Measurements from ENCODE around the gene ANO8.

The ANO8 gene

DNA sequence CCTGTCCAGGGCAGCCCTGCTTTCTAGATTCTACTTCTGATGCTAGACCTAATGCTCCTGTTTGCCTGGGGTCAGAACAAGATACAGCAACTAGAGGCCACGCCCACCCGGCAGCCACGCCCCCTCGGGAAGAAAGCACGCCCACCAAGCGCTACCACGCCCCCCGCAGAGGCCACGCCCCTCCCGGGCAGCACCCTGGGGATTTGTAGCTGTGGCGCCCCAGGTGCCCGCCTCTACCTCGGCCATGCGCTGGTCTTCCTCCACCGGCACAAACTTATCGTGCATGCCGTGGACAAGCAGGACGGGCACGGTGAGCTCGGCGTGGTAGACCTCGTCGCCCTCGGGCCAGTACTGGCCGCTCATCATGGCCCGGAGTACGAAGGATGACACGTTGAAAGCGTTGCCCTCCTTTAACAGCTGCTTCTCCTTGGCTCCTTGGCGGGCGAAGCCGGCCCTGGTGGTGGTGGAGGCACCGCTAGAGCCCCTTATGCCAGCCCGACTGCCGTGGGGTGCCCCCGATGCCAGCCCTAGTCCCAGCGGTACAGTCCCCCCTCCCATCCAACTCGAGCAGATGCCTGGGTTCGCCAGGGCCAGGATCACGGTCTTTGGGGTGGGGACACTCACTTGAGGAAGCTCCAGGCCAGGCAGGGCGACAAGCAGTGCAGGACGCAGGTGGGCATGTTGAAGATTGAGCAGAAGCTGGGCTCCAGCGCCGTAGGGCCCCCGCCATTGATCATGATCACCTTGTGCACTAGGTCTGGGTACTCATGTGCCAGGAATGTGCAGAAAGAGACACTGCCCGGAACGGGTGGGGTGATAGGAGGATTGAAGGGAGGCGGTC, 40.4 kb downstream of the ANO8 start:
- ChIA-PET POLR2A (interaction anchor here (1.5 kb wide), 1 partner anchor 11 kb away, joined by 4 read pairs; the partner anchor contains the start of gene MRPL34), CTCF (no interaction called here)
- TF ChIP-seq SUZ12 (IDR thresholded peaks at IDR 0.05) (no peak), FOXK2 (IDR thresholded peaks at IDR 0.05) (no peak), NFRKB (IDR thresholded peaks at IDR 0.05) (no peak), SP1 (IDR thresholded peaks at IDR 0.05) (no peak; the same call in 1 of the 2 replicates), BHLHE40 (IDR thresholded peaks at IDR 0.05; ENCODE audit: borderline replicate concordance) (no peak), TARDBP (IDR thresholded peaks at IDR 0.05) (no peak), ELF4 (IDR thresholded peaks at IDR 0.05) (no peak), HDGF (IDR thresholded peaks at IDR 0.05; ENCODE audit: borderline replicate concordance) (0 out of 2 replicates have a peak, but pooled peaks have one; percentile 82)
- peak; percentile 91 for DNase-seq (ENCODE audit: extremely low spot score)

DNA sequence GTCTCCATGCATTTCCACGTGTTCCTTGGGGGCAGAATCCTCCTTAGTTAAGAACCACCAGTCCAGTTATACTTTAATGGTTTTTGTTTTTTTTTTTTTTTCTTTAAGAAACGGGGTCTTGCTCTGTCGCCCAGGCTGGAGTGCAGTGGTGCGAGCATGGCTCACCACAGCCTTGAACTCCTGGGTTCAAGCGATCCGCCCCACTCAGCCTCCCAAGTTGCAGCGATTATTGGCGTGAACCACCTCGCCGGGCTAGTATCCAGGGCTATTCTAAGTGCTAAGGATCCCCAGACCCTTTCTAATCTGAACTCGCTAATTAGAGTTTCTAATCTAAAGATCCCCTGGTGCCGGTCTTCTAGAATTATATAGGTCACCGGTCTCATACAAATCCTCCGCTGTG, 41.0 kb downstream of the ANO8 start:
- ChIA-PET CTCF (interaction anchor here (0.8 to 1.3 kb wide), 3 partner anchors 13 to 39 kb away, joined by 4 to 10 read pairs (median 5); no protein-coding TSS in a partner anchor), POLR2A (interaction anchor here (1.0 to 2.2 kb wide), 6 partner anchors 12 to 45 kb away, joined by 3 to 14 read pairs (median 6); partner anchors contain the start of genes DDA1, GTPBP3 and MRPL34)
- TF ChIP-seq, protein P1, sequence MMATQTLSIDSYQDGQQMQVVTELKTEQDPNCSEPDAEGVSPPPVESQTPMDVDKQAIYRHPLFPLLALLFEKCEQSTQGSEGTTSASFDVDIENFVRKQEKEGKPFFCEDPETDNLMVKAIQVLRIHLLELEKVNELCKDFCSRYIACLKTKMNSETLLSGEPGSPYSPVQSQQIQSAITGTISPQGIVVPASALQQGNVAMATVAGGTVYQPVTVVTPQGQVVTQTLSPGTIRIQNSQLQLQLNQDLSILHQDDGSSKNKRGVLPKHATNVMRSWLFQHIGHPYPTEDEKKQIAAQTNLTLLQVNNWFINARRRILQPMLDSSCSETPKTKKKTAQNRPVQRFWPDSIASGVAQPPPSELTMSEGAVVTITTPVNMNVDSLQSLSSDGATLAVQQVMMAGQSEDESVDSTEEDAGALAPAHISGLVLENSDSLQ (IDR thresholded peaks at IDR 0.05), result no peak
- no peak for TF ChIP-seq ARNT (IDR thresholded peaks at IDR 0.05)
- no peak for TF ChIP-seq NFRKB (IDR thresholded peaks at IDR 0.05)
- DNase-seq (ENCODE audit: extremely low spot score), result no peak

DNA sequence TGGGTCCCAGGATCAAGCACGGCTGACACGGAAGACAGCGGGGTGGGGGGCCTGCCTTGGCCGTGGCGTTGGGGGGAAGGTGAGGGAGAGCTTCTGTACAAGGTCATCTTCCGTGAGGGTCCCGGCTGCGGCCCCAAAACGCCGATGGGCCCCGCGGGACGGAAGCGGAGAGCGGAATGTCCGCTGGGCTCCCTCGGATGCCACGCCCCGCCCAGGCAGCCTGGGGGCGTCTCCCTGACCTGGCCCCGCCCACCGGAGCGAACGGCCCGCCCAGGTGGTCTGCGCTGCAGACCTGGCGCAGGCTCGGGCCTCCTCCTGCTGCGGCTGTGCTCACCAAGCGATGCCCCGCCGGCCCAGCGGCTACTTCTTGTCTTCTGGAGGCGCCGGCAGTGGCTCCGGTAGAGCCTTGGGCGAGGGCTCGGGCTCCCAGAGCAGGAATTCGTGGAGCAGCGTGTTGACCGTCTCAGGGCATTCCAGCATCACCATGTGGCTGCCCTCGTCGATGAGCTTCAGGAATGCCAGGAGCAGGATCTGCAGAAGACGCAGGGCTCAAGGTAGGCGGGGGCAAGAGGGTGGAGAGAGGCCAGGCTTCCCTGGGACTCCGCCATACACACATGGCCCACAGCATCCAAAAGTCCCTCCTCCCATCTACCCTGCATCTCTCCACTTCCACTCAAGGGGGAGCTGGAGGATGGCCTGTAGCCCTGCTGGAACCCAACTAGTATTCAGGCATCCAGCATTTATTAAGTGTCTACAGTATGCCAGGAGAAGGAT, 42.2 kb downstream of the ANO8 start:
- peak; percentile 94 for DNase-seq (ENCODE audit: extremely low spot score)
- CTCF ChIA-PET, result interaction anchor here (0.6 to 1.3 kb wide), 8 partner anchors 11 to 274 kb away, joined by 3 to 11 read pairs (median 6); partner anchors contain the start of gene ABHD8
- POLR2A ChIA-PET, result interaction anchor here (0.6 to 2.2 kb wide), 14 partner anchors 11 to 144 kb away, joined by 3 to 14 read pairs (median 4); partner anchors contain the start of genes ABHD8, ANO8, DDA1 and GTPBP3
- TF ChIP-seq CTBP1 (IDR thresholded peaks at IDR 0.05; ENCODE audit: borderline replicate concordance), result no peak
- peak; percentile 82 for TF ChIP-seq L3MBTL2 (conservative IDR thresholded peaks at IDR 0.05)
- peak; percentile 49; the same call in 1 of the 2 replicates for TF ChIP-seq ELF4 (IDR thresholded peaks at IDR 0.05)

DNA sequence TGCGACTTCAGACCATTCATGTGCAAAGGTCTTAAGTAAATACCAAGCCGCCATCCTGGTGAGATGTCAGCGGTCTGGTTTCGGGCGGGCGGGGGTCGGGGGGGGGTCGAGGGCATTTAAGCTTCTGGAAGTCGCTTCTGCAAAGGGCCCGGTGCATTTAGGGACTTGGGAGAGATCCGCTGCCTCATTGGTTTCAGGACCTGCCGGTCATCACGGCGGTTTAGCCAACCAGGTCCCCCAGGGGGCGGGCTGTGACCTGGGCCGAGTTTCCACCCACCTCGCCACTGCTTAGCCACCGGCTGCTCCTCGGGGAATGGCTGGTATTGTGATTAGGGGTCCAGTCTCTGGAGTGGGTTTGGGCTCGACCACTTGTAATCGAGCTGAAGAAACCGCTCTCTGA, 45.2 kb downstream of the ANO8 start:
- POLR2A ChIA-PET, result interaction anchor here (0.8 to 2.1 kb wide), 5 partner anchors 16 to 74 kb away, joined by 3 to 9 read pairs (median 4); partner anchors contain the start of genes BABAM1, MRPL34 and USE1
- DNase-seq (ENCODE audit: extremely low spot score), result peak; percentile 91
- CTCF ChIA-PET, result interaction anchor here (1.8 kb wide), 1 partner anchor 23 kb away, joined by 5 read pairs; the partner anchor contains the start of gene BABAM1

DNA sequence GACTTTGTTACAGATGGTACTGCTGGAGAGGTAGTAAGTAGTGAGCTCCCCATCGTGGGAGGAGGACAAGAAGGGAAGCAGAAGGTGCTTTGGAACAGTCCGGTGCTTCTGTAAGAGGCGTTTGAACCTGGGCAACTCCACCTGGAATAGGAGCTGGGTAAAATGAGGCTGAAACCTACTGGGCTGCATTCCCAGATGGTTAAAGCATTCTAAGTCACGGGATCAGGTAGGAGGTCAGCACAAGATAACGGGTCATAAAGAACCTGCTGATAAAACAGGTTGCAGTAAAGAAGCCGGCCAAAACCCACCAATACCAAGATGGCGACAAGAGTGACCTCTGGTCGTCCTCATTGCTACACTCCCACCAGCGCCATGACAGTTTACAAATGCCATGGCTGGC, 47.9 kb downstream of the ANO8 start:
- TF ChIP-seq ZNF384 (IDR thresholded peaks at IDR 0.05) (no peak), NFRKB (IDR thresholded peaks at IDR 0.05) (no peak), TARDBP (IDR thresholded peaks at IDR 0.05) (no peak), L3MBTL2 (conservative IDR thresholded peaks at IDR 0.05) (no peak)
- CTCF ChIA-PET, result no interaction called here
- POLR2A ChIA-PET, result interaction anchor here (1.4 kb wide), 1 partner anchor 20 kb away, joined by 3 read pairs; the partner anchor contains the start of gene BABAM1
- no peak for DNase-seq (ENCODE audit: extremely low spot score)

More for the DNA sequence above, 45.2 kb downstream of the ANO8 start:
- TF ChIP-seq, protein P1 (IDR thresholded peaks at IDR 0.05), result peak; percentile 98
- TF ChIP-seq SP1 (IDR thresholded peaks at IDR 0.05), result no peak

DNA sequence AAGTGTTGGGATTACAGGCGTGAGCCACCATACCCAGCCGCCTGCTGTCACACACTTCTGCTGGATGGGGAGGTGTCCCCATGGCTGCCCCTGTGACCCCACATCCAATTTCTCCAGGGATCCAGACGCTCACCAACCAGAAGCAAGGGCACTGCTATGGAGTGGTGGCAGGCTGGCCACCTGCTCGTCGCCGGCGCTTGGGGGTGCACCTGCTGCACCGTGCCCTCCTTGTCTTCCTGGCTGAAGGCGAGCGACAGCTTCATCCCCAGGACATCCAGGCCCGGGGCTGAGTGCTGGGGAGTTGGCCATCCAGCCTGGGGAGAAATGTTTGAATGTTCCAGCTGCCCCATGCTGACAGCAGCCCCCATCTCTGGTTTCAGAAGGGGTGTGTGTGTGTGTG, 48.4 kb downstream of the ANO8 start:
- DNase-seq (ENCODE audit: extremely low spot score), result no peak
- CTCF ChIA-PET, result no interaction called here
- POLR2A ChIA-PET, result interaction anchor here (1.4 kb wide), 1 partner anchor 19 kb away, joined by 3 read pairs; the partner anchor contains the start of gene BABAM1
- TF ChIP-seq HDGF (IDR thresholded peaks at IDR 0.05; ENCODE audit: borderline replicate concordance), result no peak
- no peak for TF ChIP-seq L3MBTL2 (conservative IDR thresholded peaks at IDR 0.05)
- TF ChIP-seq LEF1 (IDR thresholded peaks at IDR 0.05; ENCODE audit: borderline replicate concordance), result no peak
- TF ChIP-seq TARDBP (IDR thresholded peaks at IDR 0.05), result no peak
- no peak for TF ChIP-seq FOXK2 (IDR thresholded peaks at IDR 0.05)

DNA sequence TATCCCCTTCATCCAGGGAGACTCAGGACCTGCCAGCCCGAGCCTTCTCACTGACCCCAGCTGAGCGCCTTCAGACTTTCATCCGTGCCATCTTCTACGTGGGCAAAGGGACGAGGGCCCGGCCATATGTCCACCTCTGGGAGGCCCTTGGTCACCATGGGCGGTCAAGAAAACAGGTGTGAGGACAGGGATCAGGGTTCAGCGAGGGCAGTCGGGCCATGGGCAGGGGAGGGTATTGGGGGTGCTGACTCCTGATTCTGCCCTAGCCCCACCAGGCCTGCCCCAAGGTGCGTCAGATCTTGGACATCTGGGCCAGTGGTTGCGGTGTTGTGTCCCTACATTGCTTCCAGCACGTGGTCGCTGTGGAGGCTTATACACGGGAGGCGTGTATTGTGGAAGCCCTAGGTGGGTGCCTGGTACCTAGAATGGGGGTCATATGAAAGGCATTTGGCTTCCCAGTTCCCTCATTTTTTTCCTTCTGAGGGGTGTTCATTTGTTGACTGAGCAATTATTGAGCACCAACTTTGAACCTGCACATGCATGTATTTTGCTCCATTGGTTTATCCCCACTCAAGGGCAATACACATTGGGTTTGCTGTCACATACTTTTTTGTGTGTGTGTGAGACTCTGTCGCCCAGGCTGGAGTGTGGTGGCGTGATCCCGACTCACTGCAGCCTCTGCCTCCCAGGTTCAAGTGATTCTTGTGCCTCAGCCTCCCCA, 49.1 kb downstream of the ANO8 start:
- ChIA-PET CTCF (no interaction called here), POLR2A (interaction anchor here (1.4 kb wide), 1 partner anchor 19 kb away, joined by 3 read pairs; the partner anchor contains the start of gene BABAM1)
- no peak for DNase-seq (ENCODE audit: extremely low spot score)
- TF ChIP-seq, protein P1 (IDR thresholded peaks at IDR 0.05), result no peak
- TF ChIP-seq SUZ12 (IDR thresholded peaks at IDR 0.05), result no peak
- TF ChIP-seq ARNT (IDR thresholded peaks at IDR 0.05), result no peak
- TF ChIP-seq FOXK2 (IDR thresholded peaks at IDR 0.05), result no peak
- no peak for TF ChIP-seq LEF1 (IDR thresholded peaks at IDR 0.05; ENCODE audit: borderline replicate concordance)
- TF ChIP-seq ELF4 (IDR thresholded peaks at IDR 0.05), result no peak
- TF ChIP-seq TARDBP (IDR thresholded peaks at IDR 0.05), result no peak
- TF ChIP-seq FOXM1 (IDR thresholded peaks at IDR 0.05; ENCODE audit: borderline replicate concordance), result no peak
- TF ChIP-seq NFRKB (IDR thresholded peaks at IDR 0.05), result no peak
- TF ChIP-seq BHLHE40 (IDR thresholded peaks at IDR 0.05; ENCODE audit: borderline replicate concordance), result no peak
- no peak for TF ChIP-seq L3MBTL2 (conservative IDR thresholded peaks at IDR 0.05)
